Right lobe of liver (tissue), 6 donors: ENCODE measurements around the gene PLLP. TPM values are rescaled to one million over a fixed set of nuclear protein-coding genes. Genes with fewer than 3 reads are reported as not detected.
"Not testable (repeated sequence)": the region's sequence is repeated elsewhere in the genome, so short reads cannot be mapped to it uniquely, and the experiment has no call there.

Experiments used
- ATAC-seq, 4 donors: fragments of 200-7000 bp; cut with Tn5 transposase; one replicate each; pipeline ENCODE4 v1.9.1; 2020; ENCODE audit warnings: mild to moderate bottlenecking in 4 of 4, moderate library complexity in 4 of 4
- DNase-seq, 3 donors: peaks; one replicate each; pipeline ENCODE4 v3.0.0-alpha.2; 2020
- H3K27ac ChIP-seq, 3 donors: fragments of 200-600 bp; one replicate each; pipeline ENCODE4 v1.8.0; 2022
- H3K27me3 ChIP-seq, 2 donors: fragments of 200-600 bp; one replicate each; pipeline ENCODE4 v1.8.0; 2022
- H3K36me3 ChIP-seq, 4 donors: fragments of 200-600 bp; sonication (generic) in 1 of 4; one replicate each; pipeline versions ENCODE4 v1.5.1 to v1.8.0; 2017 to 2022; ENCODE audit warnings: control low read depth in 1 of 4
- H3K4me1 ChIP-seq, 4 donors: fragments of 200-600 bp; sonication (generic) in 1 of 4; one replicate each; pipeline versions ENCODE4 v1.5.1 to v1.8.0; 2017 to 2022; ENCODE audit warnings: control low read depth in 1 of 4
- H3K4me3 ChIP-seq, 3 donors: fragments of 200-600 bp; one replicate each; pipeline ENCODE4 v1.8.0; 2022
- H3K9me3 ChIP-seq, 4 donors: fragments of 200-600 bp; sonication (generic) in 1 of 4; one replicate each; pipeline versions ENCODE4 v1.5.1 to v1.8.0; 2017 to 2022; ENCODE audit warnings: control low read depth in 1 of 4
- POLR2A ChIP-seq: fragments of 450-650 bp; IDR thresholded peaks from one replicate; pipeline ENCODE4 v1.6.1; 2017; ENCODE audit warnings: antibody characterized with exemption, mild to moderate bottlenecking
- WGBS: methylation state at CpG from one replicate; pipeline ENCODE4 v1.1.6; 2018; ENCODE audit warnings: low coverage, low lambda C conversion rate; ENCODE audit not compliant: insufficient coverage; ENCODE audit errors: missing lambda C conversion rate; 5-methylcytosine and 5-hydroxymethylcytosine counted together
- intact Hi-C, 2 donors: fragments of 100-400 bp; cut with DNase I; formaldehyde crosslinking; loops; one replicate each; pipeline versions ENCODE4 v1.11.2 to v1.14.1; 2022
- total RNA-seq, 6 experiments: library from RNA; depleted of rRNA in 2 of 6; stranded (reverse); fragments of >200 nt in 2 of 6; fragmentation: NEBNext Ultra II Directional in 3 of 6; extraction: Animal tissue kit (Norgen Biotek cat#: 25700) in 3 of 6; gene quantifications; one replicate each; pipeline versions ENCODE4 v1.1.0 to v1.2.4, GENCODE V29; 2016 to 2023
- TF ChIP-seq, protein P1 (sequence below), 4 donors: fragments of 200-600 bp in 3 of 4; fragments of 450-650 bp in 1 of 4; IDR thresholded peaks; one replicate each; pipeline versions ENCODE4 v1.5.1 to v1.8.0; 2016 to 2022; ENCODE audit warnings: antibody characterized with exemption in 4 of 4, mild to moderate bottlenecking in 2 of 4
- donor health status: DM: no; HTN: yes; CAD: no.
- donor health status: DM: no; HTN: no; CAD: no.
- donor health status: DM: no; HTN: no; CAD: no.
- donor health status: DM: no; HTN: yes; CAD: no.
- donor health status: DM: no; HTN: yes; CAD: no.

Gene PLLP
- total RNA-seq, 6 experiments from 2014 or later, result 2.1 to 7.4 (median 3.8) TPM

DNA sequence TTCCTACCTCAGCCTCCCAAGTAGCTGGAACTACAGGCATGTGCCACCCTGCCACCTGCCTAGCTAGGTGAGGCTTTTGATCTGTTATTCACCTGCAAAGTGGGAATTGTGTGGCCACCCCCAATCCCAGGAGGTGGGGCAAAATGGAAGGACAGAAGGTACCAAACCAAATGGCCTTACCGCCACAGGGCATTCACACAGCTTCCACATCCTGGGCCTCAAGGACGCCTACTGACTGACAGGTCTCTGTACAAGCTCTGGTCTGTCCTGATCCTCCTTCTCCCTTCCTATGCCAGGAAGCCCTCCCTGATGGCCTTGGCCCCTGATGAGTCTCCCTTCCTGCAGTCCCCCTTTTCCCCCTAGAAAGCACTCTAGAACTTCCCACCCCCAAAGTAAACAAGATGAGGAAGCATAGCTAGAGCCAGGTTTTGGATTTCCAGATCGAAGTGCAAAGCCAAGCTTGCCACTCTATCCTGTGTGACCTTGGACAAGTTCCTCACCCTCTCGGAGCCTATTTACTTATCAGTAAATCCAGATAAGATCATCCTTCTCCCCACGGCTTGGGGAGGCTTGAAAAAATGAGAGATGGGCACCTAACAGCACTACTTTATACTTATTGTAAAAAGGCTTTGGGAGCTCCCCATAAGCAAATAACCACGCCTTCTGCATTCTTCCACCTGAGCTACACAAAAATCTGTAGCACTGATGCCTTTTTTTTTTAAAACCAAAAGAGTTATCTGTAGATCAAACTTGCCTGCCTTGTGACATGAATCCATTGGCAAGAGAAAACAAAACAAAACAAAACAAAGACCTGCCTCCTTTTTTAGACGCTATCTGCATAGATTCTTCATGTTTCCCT is 4.5 kb downstream of the PLLP start:
- no peak for TF ChIP-seq POLR2A
- TF ChIP-seq, protein P1, sequence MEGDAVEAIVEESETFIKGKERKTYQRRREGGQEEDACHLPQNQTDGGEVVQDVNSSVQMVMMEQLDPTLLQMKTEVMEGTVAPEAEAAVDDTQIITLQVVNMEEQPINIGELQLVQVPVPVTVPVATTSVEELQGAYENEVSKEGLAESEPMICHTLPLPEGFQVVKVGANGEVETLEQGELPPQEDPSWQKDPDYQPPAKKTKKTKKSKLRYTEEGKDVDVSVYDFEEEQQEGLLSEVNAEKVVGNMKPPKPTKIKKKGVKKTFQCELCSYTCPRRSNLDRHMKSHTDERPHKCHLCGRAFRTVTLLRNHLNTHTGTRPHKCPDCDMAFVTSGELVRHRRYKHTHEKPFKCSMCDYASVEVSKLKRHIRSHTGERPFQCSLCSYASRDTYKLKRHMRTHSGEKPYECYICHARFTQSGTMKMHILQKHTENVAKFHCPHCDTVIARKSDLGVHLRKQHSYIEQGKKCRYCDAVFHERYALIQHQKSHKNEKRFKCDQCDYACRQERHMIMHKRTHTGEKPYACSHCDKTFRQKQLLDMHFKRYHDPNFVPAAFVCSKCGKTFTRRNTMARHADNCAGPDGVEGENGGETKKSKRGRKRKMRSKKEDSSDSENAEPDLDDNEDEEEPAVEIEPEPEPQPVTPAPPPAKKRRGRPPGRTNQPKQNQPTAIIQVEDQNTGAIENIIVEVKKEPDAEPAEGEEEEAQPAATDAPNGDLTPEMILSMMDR (IDR thresholded peaks at IDR 0.05), result no peak
- no peaks in the 10 kb centered on the region for H3K36me3 ChIP-seq
- WGBS, result 31% methylated on average over 6 of the region's 7 CpGs
- DNase-seq, result no peak
- H3K4me1 ChIP-seq, result peaks cover 0 to 17% (median 7%) of the 10 kb centered on the region in 4 donors
- H3K27me3 ChIP-seq, result no peaks in the 10 kb centered on the region
- H3K4me3 ChIP-seq, result no peak overlapping the region
- intact Hi-C loops, result no loop called here
- H3K27ac ChIP-seq, result no peak overlapping the region
- no peaks in the 10 kb centered on the region for H3K9me3 ChIP-seq
- ATAC-seq, result peak in 3 of 4 donors; percentile 10 to 31 (median 25)

DNA sequence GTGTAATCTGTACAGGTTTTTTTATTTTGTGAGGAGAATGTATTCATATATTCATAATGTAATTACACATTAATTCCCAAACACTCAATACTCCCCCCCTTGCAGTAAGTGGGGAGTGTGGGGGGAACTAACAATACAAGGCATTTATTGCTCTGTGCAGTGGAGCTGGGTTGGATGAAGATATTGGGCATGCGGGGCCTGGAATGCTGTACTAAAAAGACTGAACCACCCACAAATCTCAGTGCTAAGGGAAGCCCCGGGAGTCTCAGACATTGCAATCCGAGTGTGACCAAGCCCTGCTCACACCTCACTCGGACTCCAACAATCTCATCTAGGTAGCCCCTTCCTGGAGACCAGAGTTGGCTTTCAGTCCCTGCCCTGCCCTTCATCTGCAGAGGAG is 6.0 kb downstream of the PLLP start:
- 92% methylated on average over 2 of the region's 4 CpGs for WGBS
- ATAC-seq, result no peak
- Histone ChIP-seq H3K36me3 (no peaks in the 10 kb centered on the region), H3K4me1 (peaks cover 0 to 10% (median 4%) of the 10 kb centered on the region in 4 donors), H3K27ac (no peak overlapping the region), H3K27me3 (no peaks in the 10 kb centered on the region), H3K4me3 (no peak overlapping the region), H3K9me3 (no peaks in the 10 kb centered on the region)
- intact Hi-C loops, result no loop called here
- no peak for DNase-seq
- TF ChIP-seq POLR2A, result no peak
- TF ChIP-seq, protein P1 (IDR thresholded peaks at IDR 0.05), result no peak

DNA sequence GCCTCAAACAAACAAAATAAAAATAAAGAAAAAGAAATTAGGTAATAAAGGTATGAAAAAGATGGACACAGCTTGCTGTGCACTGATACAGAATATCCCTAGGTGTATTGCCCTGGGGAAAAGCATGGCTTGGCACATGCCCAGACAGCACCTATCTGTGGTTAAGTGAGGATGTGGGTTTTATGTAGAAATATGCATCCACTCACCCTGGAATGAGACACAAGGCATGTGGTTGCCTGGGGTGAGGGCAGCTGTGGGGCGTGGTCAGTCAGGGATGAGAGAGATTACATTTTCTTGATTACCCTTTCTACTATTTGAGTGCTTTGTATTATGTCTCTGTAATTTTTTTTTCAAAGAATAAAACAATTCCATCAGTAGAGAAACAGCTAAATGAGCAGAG is 6.9 kb downstream of the PLLP start:
- no peaks in the 10 kb centered on the region for H3K9me3 ChIP-seq

DNA sequence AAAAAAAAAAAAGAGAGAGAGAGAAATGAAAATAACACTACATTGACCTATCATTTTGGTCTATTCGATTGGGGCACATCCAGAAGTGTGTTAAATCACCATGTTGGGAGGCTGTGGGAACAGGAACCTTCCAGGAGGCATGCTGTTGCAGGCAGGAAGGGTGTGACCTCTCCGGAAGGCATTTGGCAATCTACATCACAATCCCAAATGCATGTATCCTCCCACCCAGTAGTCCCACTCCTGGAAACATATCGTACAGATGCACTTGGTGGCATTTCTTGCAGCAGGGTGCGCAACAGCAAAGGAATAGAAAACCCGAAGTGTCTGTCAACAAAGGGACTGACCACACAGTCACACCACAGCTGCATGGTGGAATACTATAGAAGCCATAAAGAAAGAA is 7.9 kb downstream of the PLLP start:
- H3K4me1 ChIP-seq, result peaks cover 0 to 10% (median 4%) of the 10 kb centered on the region in 4 donors
- H3K27ac ChIP-seq, result no peak overlapping the region
- intact Hi-C loops, result no loop called here
- no peak overlapping the region for H3K4me3 ChIP-seq
- no peak for DNase-seq
- no peaks in the 10 kb centered on the region for H3K36me3 ChIP-seq
- no peaks in the 10 kb centered on the region for H3K27me3 ChIP-seq
- no peaks in the 10 kb centered on the region for H3K9me3 ChIP-seq
- WGBS, result 58% methylated on average over 5 of the region's 5 CpGs
- no peak for TF ChIP-seq POLR2A
- TF ChIP-seq, protein P1 (IDR thresholded peaks at IDR 0.05), result no peak
- peak; percentile 29 to 61 (median 52) for ATAC-seq

More for the DNA sequence above, 6.9 kb downstream of the PLLP start:
- no peak for DNase-seq
- no peaks in the 10 kb centered on the region for H3K36me3 ChIP-seq
- H3K27ac ChIP-seq, result no peak overlapping the region
- ATAC-seq, result no peak
- no peak overlapping the region for H3K4me3 ChIP-seq
- WGBS, result 60% methylated on average over 1 of the region's 1 CpG
- intact Hi-C loops, result no loop called here
- no peaks in the 10 kb centered on the region for H3K27me3 ChIP-seq
- TF ChIP-seq, protein P1 (IDR thresholded peaks at IDR 0.05), result no peak
- no peak for TF ChIP-seq POLR2A
- peaks cover 0 to 10% (median 4%) of the 10 kb centered on the region in 4 donors for H3K4me1 ChIP-seq

DNA sequence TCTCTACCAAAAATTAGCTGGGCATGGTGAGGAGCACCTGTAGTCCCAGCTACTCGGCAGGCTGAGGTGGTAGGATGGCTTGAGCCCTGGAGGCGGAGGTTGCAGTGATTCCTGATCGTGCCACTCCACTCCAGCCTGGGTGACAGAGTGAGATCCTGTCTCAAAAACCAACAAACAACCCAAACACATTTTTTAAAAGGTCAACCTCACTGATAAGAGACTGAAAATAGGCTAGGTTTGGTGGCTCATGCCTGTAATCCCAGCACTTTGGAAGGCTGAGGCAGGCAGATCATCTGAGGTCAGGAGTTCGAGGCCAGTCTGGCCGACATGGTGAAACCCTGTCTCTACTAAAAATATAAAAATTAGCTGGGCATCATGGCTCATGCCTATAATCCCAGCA is 8.5 kb downstream of the PLLP start:
- H3K9me3 ChIP-seq, intact Hi-C loops, H3K27ac ChIP-seq, H3K27me3 ChIP-seq, H3K4me1 ChIP-seq, H3K4me3 ChIP-seq, DNase-seq, H3K36me3 ChIP-seq, ATAC-seq: not testable (repeated sequence)
- 37% methylated on average over 4 of the region's 5 CpGs for WGBS
